Stimulated activated CD8-positive, alpha-beta memory T cell treated with anti-CD3 and anti-CD28 coated beads, Interleukin-4, amount 100 ng/mL, for 48 hours (primary cell): ENCODE results near the gene ETV1.
"Not testable (repeated sequence)": the region's sequence is repeated elsewhere in the genome, so short reads cannot be mapped to it uniquely, and the experiment has no call there.

ENCODE experiments used
- DNase-seq: peaks from one replicate; pipeline ENCODE4 v3.0.0-alpha.2; 2020

The ETV1 gene

DNA sequence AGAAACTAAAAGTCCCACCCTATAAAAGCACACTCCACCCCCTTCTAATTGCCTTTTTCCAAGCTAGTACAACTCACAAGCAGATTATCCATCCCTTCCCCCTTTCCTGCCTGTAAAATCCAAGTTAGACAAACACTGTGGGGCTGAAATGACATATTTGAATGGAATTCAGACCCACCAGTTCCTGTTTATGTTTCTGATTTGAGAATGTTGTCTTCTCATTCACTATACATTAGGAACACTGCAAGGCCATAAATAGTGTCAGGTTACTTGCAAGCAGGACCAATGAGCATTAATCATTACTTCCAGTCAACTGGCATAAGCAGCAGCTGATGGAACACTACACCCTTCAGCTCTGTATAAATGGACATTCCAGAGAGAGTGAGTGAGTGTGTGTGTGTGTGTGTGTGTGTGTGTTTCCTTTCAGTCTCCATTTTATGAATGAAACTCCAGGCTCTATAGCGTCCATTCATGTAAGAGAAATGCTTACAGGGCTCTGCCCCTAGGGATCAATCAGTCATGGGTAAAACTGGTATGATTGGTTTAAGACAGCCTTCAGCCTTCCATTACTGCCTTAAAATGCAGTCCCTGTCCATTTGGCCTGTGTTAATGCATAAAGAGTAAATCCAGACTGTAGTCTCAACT lies 69.3 kb downstream of the ETV1 start:
- DNase-seq = no peak

DNA sequence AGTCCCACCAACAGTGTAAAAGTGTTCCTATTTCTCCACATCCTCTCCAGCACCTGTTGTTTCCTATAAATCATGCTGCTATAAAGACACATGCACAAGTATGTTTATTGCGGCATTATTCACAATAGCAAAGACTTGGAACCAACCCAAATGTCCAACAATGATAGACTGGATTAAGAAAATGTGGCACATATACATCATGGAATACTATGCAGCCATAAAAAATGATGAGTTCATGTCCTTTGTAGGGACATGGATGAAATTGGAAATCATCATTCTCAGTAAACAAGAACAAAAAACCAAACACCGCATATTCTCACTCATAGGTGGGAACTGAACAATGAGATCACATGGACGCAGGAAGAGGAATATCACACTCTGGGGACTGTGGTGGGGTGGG lies 71.1 kb downstream of the ETV1 start:
- not testable (repeated sequence) for DNase-seq

DNA sequence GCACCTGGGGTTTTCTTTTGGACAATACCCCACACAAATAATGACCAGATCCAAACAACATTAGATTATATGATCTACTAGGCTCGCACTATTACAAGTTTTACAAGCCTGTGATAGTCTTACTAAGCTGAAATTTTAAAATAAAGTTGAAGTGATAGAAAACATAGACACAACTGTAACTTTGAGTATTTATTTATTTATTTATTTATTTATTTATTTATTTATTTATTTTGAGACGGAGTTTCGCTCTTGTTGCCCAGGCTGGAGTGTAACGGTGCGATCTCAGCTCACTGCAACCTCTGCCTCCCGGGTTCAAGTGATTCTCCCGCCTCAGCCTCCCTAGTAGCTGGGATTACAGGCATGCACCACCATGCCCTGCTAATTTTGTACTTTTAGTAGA lies 72.4 kb downstream of the ETV1 start:
- not testable (repeated sequence) for DNase-seq

DNA sequence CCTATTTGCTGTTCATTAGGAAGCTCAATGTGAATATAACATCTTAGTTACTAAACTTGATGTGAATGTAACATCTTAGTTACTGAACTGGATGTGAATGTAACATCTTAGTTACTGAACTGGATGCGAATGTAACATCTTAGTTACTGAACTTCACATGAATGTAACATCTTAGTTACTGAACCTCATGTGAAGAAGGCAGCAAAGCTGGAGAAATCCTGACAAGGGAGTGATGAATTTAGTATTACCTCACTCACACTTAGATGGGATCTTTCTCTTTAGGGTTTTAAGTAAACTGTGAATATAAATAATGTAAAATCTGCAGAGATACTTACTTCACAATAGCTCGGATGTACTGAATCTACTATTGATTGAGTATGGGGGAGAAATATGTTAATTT lies 73.6 kb downstream of the ETV1 start:
- DNase-seq = no peak

DNA sequence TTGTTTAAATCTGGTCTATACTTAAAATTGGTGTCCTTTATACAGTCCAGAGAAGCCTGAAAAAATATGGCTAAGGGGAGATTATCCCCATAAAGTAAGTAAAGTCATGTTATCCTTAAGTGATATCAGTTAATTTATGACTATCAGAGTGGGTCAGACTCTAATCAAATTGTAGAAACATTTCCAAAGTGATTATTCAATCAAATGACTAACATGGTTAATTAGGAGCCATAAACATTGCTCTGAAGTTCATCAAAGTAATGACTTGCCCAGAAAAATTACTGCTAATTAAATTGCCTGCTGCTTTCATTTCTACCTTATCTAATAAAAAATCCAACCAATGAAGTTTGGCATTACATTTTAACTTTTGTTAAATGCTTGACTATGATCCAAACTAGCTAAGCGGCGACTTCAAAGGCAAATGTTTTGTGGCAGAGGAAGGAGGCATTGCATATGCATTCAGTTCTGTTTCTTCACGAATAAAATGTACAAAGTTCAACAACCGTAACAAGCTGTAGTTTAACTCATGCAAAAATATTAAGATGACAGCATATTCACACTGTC lies 76.7 kb downstream of the ETV1 start:
- no peak for DNase-seq

DNA sequence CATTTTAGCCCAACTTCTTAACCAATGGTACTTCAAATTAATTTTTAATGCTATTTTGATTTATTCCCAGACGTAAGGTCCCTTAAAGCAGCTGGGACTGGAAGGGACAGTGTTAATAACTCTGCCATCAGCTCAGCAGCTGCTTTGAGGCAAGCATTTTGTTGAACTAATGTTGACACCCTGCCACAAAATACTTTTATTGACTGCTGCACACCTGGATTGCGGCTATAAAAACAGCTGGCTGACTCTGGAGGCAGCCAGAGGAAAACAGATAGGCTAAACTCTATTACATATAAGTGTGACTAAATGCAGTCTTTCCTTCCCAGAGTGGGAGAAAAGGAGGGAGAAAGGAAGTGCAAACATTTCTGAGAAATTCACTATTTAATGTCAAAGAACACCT lies 77.6 kb downstream of the ETV1 start:
- DNase-seq = no peak

DNA sequence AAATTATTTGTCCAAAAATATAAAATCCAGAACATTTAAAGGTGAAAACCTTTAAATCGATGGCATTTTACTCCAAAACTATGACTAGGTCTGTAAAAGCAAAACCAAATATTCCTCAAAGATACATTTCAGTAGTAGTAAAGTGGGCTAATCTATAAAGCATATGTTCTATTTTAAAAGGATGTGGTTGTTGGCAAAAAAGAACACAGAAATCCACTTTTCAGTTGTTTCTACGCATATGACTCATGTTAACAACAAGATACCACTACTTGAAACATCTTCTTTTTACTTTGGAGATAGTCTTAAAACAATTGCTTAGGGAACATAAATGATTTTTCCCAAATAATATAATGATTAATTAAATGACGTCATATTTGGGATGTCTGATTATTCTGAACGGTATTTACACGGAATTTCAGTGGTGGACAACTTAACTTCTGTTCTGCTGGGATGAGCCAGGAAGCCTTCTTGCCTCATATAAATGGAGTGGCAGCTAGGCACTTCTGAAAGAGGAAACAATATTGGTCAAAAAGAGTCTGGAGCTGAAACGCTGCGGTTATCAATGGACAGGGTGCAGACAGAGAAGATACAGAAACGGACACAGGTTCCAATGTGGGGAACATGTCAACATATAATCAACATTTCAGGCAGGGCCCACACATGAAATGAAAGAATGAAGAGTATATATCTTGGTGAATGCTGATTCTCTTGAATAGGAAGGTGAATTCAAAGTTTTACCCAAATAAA lies 78.5 kb downstream of the ETV1 start:
- DNase-seq = no peak

DNA sequence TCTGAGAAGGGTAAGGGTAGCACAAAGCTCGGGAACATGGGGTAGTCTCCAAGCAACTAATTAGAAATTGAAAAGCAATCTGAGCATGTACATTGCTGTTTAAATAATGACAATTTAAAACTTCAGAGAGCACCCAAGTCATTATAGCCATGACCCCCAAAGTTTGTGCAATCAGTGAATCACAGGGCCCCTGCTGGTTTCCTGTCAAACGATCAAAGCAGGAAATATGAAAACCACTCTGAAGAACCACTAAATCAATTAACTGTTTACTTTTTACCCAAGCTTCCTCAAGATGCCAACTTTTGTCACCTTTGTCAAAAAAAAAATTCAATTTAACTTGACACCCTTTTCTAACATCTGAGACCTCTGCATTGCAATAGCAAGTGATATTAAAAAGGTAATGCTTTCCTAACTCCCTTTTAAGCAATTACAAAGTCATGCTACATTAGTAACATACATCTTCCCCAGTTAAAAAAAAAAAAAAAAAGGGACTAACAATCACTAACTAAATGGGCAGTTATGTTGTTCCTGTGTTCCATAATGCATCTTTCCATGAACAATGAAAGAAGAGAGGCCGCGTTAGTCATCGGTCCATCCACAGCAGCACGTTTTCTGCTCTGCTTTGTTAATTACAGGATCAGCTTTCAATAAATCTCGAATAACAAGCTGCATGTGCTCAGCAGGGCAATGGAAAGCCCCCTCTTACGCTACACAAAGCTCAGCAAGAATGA lies 80.6 kb downstream of the ETV1 start:
- no peak for DNase-seq

DNA sequence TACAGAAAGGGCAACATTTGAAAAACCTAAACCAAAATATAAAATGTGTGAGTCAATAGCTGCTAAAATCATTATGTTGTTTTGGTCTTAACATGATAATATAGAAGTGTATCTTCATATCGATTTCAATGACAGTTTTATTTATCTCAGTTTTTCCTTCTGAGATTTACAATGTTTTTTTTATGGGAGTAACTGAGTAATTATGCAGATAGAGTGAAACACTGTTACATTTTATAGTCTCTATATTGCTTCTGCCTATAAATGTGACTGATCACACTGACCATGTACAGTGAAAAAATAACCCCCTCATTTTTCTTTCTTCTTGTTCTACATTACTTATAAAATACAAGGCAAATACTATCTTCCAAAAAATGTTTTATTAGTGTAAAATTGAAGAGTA lies 81.6 kb downstream of the ETV1 start:
- DNase-seq = no peak

DNA sequence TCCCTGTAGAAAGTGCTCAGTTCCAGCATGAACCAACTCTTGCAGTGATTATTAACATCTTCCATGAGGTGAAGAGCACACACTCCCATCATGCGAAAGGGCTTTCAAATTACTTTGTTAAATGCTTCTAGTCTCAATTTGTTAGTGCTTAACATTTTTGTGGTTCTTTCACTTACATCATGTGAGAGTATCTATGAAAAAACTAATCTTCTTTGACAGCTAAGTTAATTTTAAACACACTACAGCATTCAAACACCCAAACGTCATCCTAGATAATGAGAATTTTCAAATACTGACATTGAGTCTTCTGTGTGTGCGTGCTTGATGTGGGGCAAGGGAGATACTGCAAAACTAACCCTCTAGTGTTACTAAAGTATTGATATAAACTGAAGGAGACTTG lies 84.8 kb downstream of the ETV1 start:
- DNase-seq = no peak

DNA sequence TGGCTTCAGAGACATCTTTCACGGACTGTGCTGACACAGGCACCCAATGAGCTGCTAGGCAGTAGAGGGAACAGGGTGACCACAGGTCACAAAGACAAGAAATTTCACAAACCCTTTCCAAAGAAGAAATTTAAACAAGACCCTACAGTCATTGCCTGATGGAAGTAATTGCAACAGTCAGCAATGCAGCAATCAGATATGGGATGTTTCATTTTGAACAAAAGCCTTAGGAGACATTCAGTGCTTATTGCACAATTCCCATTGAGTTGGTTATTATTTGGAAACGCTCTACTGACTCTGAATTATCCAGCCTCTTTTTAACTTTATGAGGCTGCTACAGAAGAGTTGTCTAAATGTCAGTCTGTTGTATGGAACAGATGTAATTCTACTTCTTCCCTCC lies 85.5 kb downstream of the ETV1 start:
- no peak for DNase-seq

DNA sequence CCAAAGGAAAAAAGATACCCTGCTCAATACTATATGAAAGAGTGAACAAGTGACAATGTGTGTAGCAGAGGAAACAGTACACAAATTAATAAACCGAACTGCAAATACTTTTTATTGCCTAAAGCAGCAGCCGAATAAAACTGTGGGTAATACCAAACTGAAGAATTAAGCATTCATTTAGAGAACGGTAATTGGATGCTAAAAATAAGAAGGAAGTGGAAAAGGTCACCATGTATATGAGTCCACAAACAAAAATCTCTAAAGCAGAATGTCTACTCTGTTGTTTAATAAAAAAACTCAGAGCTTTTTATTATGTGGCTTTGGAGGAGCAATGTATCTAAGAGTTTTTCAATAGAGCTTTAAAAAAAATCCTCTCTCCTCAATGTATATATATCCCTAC lies 87.9 kb downstream of the ETV1 start:
- no peak for DNase-seq

DNA sequence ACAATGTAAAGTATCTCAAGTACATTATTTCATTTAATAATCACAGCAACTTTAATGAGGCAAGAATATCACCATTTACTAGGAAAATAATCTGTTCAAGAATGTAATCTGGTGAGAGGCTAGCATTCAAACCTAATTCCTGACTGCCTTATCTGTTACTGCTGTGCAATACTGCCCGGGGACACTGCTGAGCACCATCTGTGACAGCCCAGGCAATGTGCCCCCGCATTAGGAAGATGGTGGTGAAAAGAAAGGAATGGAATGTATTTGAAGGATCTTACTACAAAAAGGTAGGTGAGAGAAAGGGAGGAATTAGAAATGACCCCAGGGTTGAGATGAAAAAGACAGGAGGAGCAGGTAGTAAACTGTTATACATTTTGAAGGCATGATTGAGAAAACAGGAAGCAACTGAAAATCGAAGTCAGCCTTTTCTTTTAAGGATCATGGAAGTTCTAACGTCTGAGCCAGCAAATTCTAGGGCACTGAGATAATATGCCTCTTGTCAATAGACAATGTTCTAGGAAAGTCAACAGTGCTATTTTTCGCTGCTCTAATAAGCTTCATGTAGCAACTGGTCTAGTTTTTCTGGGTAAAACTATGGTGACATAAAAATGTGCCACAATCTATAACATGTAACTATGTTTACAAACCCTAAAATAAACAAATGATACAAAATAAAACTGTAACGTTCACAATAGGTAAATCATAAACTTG lies 90.4 kb downstream of the ETV1 start:
- no peak for DNase-seq

DNA sequence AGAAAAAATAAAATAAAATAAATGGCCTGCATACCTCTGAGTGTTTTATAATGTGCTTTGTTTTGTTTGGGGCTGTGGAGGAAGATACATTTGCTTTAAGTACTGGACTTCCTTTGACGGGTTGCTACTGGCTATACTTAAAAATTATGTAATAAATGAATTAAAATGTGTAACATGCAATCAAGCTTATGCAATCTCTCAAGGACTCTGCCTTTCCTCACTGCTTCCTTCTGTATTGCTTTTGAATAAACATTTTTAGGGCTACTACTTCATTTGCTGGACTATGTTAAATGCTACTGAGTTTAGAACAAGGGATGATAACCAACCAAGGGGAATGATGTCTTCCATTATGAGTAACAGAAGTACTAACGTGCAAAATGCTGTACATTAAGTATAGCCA lies 91.6 kb downstream of the ETV1 start:
- no peak for DNase-seq

DNA sequence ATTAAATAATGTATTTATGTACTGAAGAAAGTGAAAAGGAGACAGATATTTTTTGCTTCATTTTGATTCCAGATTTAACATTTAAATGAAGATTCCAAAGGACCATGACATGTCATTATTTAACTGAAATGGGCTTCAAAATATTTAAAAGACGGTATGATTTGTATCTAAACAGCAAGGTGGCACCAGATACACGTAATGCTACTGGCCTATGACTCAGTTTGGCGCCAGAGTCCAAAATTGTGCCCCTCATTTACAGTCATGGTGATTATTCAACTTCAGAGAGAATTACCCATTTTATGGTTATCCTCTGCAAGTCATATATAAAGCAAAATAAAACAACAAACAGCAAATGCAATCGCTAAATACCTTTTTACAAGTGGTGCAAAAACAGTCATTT lies 94.5 kb downstream of the ETV1 start:
- DNase-seq = no peak

DNA sequence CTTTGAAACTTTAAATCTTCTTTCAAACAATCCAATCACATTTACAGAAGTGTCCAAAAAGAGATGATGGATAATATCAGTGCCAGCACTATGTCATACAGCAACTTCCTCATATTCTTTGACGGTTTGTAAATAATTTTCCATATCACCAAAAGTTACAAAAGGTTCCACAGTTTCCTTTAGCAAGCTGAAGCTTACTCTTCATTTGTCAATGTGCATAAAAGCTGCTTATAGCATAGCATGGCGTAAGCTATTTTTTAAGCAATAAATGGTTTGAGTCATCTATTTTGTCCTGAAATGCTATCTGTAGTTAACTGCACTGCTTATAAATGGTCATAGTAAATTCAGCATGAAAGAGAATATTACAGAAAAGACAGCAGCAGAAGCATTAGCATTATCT lies 95.1 kb downstream of the ETV1 start:
- no peak for DNase-seq

DNA sequence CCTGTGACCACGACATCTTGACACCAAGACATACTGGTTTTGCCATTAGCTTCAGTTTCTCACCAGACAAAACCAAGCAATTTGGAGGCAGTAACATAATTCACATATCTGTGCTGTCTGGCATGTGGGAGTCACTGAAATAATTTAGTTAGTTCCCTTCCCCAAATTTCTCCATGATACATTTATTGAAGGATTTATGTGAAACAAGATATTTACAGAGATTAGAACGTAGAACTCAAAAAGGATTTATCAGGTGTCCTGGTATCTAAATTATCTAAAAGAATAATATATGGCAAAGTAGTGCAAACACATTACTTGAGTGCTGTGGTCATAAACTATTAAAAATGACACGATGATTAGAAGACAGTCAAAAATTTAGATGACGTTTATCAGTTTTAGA lies 98.7 kb downstream of the ETV1 start:
- DNase-seq = no peak

DNA sequence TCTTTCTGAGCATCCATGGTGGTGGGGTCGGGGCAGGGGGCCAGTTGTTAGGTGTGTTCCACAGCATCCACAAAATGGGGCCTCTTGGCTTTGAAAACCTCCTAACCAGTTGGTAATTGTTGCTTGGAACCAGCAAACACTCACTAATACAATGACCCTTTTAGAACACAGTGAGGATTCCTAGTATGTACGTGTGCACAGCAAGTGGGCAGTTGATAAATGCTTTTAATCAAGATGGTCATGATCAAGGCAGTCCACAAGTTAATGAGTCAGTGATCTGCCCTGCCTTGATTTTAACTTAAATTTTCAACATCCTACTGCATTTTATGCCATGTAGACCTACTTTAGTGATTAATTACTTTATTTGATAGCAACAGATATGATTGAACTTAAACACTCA lies 103.1 kb downstream of the ETV1 start:
- DNase-seq = no peak

DNA sequence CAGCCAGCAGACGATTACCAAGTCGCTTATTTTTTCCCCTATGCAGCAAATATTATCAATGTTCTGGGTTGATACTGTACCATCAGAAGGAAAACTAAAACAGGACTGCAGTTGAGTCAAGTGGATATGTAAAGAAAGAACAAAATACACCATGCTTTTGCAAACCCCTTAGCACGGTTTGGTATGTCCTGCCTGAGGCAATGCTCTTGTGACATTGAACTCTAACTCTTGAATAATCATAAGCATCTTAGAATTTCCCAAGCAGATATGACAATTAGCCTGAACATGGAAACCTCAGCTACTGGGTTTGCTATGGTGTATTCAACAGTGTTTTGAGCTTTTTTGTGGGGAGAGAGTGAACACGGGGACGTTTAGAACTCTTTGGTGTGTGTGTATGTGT lies 107.4 kb downstream of the ETV1 start:
- no peak for DNase-seq

DNA sequence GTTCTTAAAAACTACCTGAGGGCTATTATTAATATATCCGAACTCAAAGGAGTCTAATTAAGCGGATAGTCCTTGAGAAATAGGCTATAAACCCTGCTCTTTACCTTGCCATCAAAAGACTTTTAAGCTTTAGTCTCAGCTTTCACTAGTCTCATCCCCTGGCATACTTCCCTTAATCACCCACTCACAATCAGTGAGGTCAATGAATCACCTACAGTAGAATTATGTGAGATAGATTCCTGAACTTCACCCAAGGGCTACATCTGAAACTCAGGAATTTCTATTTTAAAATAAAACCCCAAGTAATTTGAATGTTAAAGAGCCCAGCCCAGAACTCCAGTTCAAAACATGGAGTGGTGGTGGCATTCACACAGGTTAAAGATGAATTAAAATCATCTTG lies 108.7 kb downstream of the ETV1 start:
- DNase-seq = no peak

DNA sequence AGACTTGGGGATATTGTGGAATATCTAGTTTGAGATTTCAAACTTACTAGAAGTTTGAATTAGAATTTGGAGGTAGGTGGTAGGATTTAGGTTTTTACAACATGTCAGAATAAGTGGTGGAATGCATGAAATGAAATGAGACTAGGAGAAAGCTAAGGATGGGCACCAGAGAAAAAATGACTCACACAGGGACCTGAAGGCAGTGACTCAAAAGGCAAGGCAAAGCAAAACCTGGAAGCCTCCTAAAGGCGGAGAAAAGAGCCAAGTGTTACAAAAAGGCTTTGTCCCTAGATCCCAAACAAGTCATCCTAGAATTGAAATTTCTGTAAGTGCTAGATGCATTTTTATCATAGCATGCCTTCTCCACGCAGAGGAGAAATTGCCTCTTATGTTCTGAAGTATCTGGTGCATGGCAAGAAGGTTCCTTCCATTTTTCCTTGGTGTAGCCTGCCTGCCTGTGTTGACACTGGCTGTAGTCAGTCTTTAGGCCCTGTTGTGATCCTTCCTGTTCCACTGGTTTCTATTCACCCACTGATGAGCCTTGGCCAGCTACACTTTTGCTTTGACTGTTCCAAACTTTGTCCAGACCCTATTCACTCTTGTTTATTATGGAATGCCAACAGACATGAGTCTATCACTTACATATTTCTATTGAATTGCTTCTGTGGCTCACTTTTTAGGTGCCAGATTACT lies 109.3 kb downstream of the ETV1 start:
- no peak for DNase-seq

DNA sequence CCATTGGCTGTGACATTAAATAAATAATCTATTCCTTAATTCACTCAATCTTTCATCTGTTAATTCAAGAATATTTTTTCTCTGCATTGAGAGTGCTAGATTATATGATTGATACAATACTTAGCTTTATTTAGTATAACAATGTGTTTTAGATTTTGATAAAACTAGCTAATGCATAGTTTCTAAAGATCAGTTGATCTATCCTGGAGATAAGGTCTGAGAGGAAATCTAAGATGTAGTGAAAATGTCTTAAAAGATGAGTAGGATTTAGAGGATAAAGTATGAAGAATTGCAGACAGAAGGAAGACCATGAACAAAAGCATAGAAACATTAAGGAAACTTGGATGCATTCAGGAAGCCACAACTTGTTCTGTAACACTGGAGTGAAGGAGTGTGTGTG lies 110.3 kb downstream of the ETV1 start:
- DNase-seq = no peak

DNA sequence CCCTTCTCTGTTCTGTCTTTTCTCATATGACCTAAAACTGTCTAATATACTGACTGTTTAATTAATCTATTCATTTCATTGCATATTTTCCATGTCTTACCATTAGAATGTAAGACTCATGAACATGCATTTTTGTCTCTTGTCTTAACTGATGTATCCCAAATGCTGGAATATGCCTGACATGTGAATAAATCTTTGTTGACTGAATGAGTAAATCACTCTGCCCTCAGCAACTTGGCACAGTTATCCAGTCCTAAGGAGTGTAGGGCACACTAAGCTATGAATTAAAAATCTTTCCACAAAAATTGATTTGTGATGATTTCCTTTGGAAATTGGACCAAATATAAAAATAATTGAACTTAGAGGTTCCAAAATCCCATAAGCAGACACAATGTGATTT lies 111.3 kb downstream of the ETV1 start:
- no peak for DNase-seq
